SK-N-SH (cell line): Measurements from ENCODE around the gene PRKCH. TPM values are rescaled to one million over a fixed set of nuclear protein-coding genes. Genes with fewer than 3 reads are reported as not detected.

Experiments
- CTCF ChIA-PET: fragments of 300-600, 350-600 bp; formaldehyde crosslinking; extraction: SDS; loops from one replicate; lab custom pipeline; 2021; lab: Yijun Ruan, JAX
- POLR2A ChIA-PET: fragments of 350-600 bp; sonication (Branson Sonifier 250); formaldehyde crosslinking; extraction: SDS; loops from one replicate; lab custom pipeline; 2020; ENCODE audit warnings: antibody characterized with exemption, inconsistent platforms; lab: Yijun Ruan, JAX
- DNase-seq: peaks from one replicate; pipeline ENCODE4 v3.0.0; 2012
- H2AFZ ChIP-seq: fragments of 200-600 bp; sonication (generic); 2 replicates; pipeline ENCODE4 v1.8.1; 2016; ENCODE audit warnings: antibody characterized with exemption, mild to moderate bottlenecking, low read depth
- H3F3A ChIP-seq: fragments of 200-600 bp; sonication (generic); replicated peaks from 2 replicates; pipeline ENCODE3; 2016; ENCODE audit warnings: antibody characterized with exemption, mild to moderate bottlenecking; ENCODE audit not compliant: insufficient read depth
- H3K27ac ChIP-seq, 2 experiments: fragments of 200-500 bp in 1 of 2; fragments of 200-600 bp in 1 of 2; sonication (Bioruptor generic) in 1 of 2; sonication (generic), shearing (Covaris generic) in 1 of 2; 2 replicates each; pipeline versions ENCODE4 v1.5.1 to v1.6.1; 2014 to 2016; ENCODE audit warnings: low read depth in 2 of 2, inconsistent platforms in 1 of 2, low read length in 1 of 2, mild to moderate bottlenecking in 1 of 2, mixed read lengths in 1 of 2
- H3K27me3 ChIP-seq: fragments of 200-600 bp; sonication (generic), shearing (Covaris generic); 2 replicates; pipeline ENCODE4 v1.6.1; 2016; ENCODE audit warnings: mixed run types; ENCODE audit not compliant: insufficient read depth
- H3K36me3 ChIP-seq, 2 experiments: fragments of 200-500 bp in 1 of 2; fragments of 200-600 bp in 1 of 2; sonication (Bioruptor generic) in 1 of 2; sonication (generic) in 1 of 2; replicated peaks in 1 of 2; 2 replicates each; pipeline versions ENCODE3 to v1.5.1; 2014 to 2016; ENCODE audit warnings: low read length in 1 of 2, mild to moderate bottlenecking in 1 of 2; ENCODE audit not compliant: insufficient read depth in 2 of 2, control insufficient read depth in 1 of 2
- H3K4me1 ChIP-seq, 2 experiments: fragments of 200-500 bp in 1 of 2; fragments of 200-600 bp in 1 of 2; sonication (Bioruptor generic) in 1 of 2; sonication (generic), shearing (Covaris generic) in 1 of 2; 2 replicates each; pipeline versions ENCODE4 v1.5.1 to v1.6.1; 2014 to 2016; ENCODE audit warnings: low read depth in 1 of 2, low read length in 1 of 2, mixed run types in 1 of 2; ENCODE audit not compliant: insufficient read depth in 2 of 2, control insufficient read depth in 1 of 2
- H3K4me2 ChIP-seq: fragments of 200-600 bp; sonication (generic), shearing (Covaris generic); 2 replicates; pipeline ENCODE4 v1.6.1; 2017; ENCODE audit warnings: mixed run types
- H3K4me3 ChIP-seq, 2 experiments: fragments of 200-500 bp in 1 of 2; fragments of 200-600 bp in 1 of 2; sonication (Bioruptor generic) in 1 of 2; sonication (generic), shearing (Covaris generic) in 1 of 2; 2 replicates each; pipeline versions ENCODE4 v1.5.1 to v1.8.1; 2014 to 2016; ENCODE audit warnings: low read depth in 2 of 2, inconsistent platforms in 1 of 2, low read length in 1 of 2, mild to moderate bottlenecking in 1 of 2, mixed read lengths in 1 of 2, moderate library complexity in 1 of 2
- H3K79me2 ChIP-seq: fragments of 200-600 bp; sonication (generic); 2 replicates; pipeline ENCODE4 v1.8.1; 2017; ENCODE audit warnings: mild to moderate bottlenecking; ENCODE audit not compliant: insufficient read depth
- H3K9ac ChIP-seq: fragments of 200-600 bp; sonication (generic); 2 replicates; pipeline ENCODE4 v1.6.1; 2017; ENCODE audit warnings: mixed run types
- H3K9me2 ChIP-seq: fragments of 200-600 bp; sonication (generic); 2 replicates; pipeline ENCODE4 v1.6.1; 2017; ENCODE audit warnings: mixed run types
- H3K9me3 ChIP-seq: fragments of 200-600 bp; sonication (generic); 2 replicates; pipeline ENCODE4 v1.6.1; 2017; ENCODE audit warnings: mixed run types, mild to moderate bottlenecking, moderate library complexity
- H4K20me1 ChIP-seq: fragments of 200-600 bp; sonication (generic); 2 replicates; pipeline ENCODE4 v1.6.1; 2017; ENCODE audit warnings: mild to moderate bottlenecking, mixed run types; ENCODE audit not compliant: insufficient read depth
- CHD2 ChIP-seq: fragments of 150-350 bp; IDR thresholded peaks from 2 replicates; pipeline ENCODE4 v1.6.1; 2018; ENCODE audit warnings: low read length; ENCODE audit not compliant: partially characterized antibody
- ELF1 ChIP-seq: IDR thresholded peaks from 2 replicates; pipeline ENCODE4 v1.4.0; 2012
- EP300 ChIP-seq, 2 experiments: IDR thresholded peaks; 2 replicates each; pipeline versions ENCODE4 v1.4.0 to v1.6.1; 2012; ENCODE audit warnings: borderline replicate concordance in 1 of 2, low read depth in 1 of 2, low read length in 1 of 2
- EZH2phosphoT487 ChIP-seq: fragments of 200-600 bp; sonication (generic); IDR thresholded peaks from 2 replicates; pipeline ENCODE4 v1.6.1; 2017; ENCODE audit warnings: low read depth, mixed run types, mild to moderate bottlenecking, antibody characterized with exemption, moderate library complexity, borderline replicate concordance
- FOSL2 ChIP-seq: IDR thresholded peaks from 2 replicates; pipeline ENCODE4 v1.4.0; 2012; ENCODE audit warnings: low read depth, mild to moderate bottlenecking, moderate library complexity, borderline replicate concordance
- FOXM1 ChIP-seq: IDR thresholded peaks from 2 replicates; pipeline ENCODE4 v1.4.0; 2012; ENCODE audit warnings: low read depth, mild to moderate bottlenecking
- MEF2A ChIP-seq: IDR thresholded peaks from 2 replicates; pipeline ENCODE4 v1.4.0; 2012; ENCODE audit warnings: low read depth, borderline replicate concordance
- MXI1 ChIP-seq: IDR thresholded peaks from 2 replicates; pipeline ENCODE4 v1.6.1; 2012; ENCODE audit warnings: mild to moderate bottlenecking, low read depth, low read length, improper control_type of control experiment
- TEAD4 ChIP-seq: IDR thresholded peaks from 2 replicates; pipeline ENCODE4 v1.4.0; 2012; ENCODE audit warnings: mild to moderate bottlenecking, borderline replicate concordance; ENCODE audit not compliant: insufficient read depth
- USF2 ChIP-seq: fragments of 150-350 bp; IDR thresholded peaks from 2 replicates; pipeline ENCODE4 v1.6.1; 2017; ENCODE audit warnings: antibody characterized with exemption, low read length, low read depth, borderline replicate concordance
- ZBTB33 ChIP-seq: IDR thresholded peaks from 2 replicates; pipeline ENCODE4 v1.4.0; 2012; ENCODE audit warnings: low read depth, borderline replicate concordance
- WGBS: methylation state at CpG from one replicate; pipeline ENCODE4 v1.1.6; 2017; ENCODE audit warnings: low lambda C conversion rate; 5-methylcytosine and 5-hydroxymethylcytosine counted together
- polyA plus RNA-seq, 3 experiments: library from polyadenylated mRNA; depleted of rRNA; stranded (reverse); fragments of >200 nt; gene quantifications; 2 replicates each; pipeline ENCODE4 v1.2.3, GENCODE V29; 2012
- TF ChIP-seq, protein P1 (sequence below): fragments of 200-600 bp; sonication (generic); IDR thresholded peaks from 2 replicates; pipeline ENCODE4 v1.6.1; 2017; ENCODE audit warnings: antibody characterized with exemption, mild to moderate bottlenecking, moderate library complexity

Gene PRKCH
- polyA plus RNA-seq, 1 of the 3 experiments (the other 2 are of a cell fraction): 4.2 TPM

DNA sequence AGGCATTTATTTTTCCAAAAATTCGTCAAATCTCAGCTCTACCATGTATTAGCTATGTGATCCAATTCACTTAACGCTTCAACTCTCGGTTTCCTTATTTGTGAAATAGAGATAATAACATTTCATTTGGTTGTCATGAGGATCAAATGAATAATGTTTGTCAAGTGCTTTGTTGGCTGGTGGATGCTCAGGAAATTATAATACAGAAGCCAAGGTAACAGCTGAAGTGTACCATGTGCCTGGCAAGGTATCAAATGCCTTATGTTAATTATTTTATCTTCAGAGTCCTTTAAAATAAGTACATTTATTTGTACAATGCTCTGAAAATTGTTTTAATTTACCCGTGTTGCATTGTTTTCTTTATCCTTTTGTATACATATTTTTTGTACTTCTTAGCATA, 6.1 kb upstream of the PRKCH start:
- 21% methylated on average over 4 of the region's 4 CpGs for WGBS

More for the DNA sequence above, 6.1 kb upstream of the PRKCH start:
- ChIA-PET CTCF (interaction anchor here (1.2 kb wide), 1 partner anchor 62 kb away, joined by 3 read pairs; no protein-coding TSS in a partner anchor), POLR2A (no interaction called here)
- Histone ChIP-seq H3K79me2 (no peaks in the 10 kb centered on the region), H3K36me3 (no peaks in the 10 kb centered on the region), H3K4me1 (no peaks in the 10 kb centered on the region), H4K20me1 (no peaks in the 10 kb centered on the region), H3F3A (no peaks in the 10 kb centered on the region), H3K4me2 (no peak overlapping the region), H3K9ac (no peak overlapping the region), H3K9me2 (no peaks in the 10 kb centered on the region), H3K9me3 (no peaks in the 10 kb centered on the region), H3K4me3 (no peak overlapping the region), H3K27me3 (no peaks in the 10 kb centered on the region; the same call in 1 of the 2 replicates), H2AFZ (peak overlapping the region; percentile 23; the same call in 1 of the 2 replicates), H3K27ac (no peak overlapping the region)
- TF ChIP-seq CHD2 (no peak), ZBTB33 (no peak), USF2 (no peak), ELF1 (no peak), MXI1 (no peak), EP300 (IDR thresholded peaks at IDR 0.05; ENCODE audit: borderline replicate concordance in 1 of 2, low read depth in 1 of 2, low read length in 1 of 2) (no peak), TEAD4 (no peak), FOSL2 (no peak), FOXM1 (no peak), EZH2phosphoT487 (no peak), MEF2A (no peak)
- TF ChIP-seq, protein P1, sequence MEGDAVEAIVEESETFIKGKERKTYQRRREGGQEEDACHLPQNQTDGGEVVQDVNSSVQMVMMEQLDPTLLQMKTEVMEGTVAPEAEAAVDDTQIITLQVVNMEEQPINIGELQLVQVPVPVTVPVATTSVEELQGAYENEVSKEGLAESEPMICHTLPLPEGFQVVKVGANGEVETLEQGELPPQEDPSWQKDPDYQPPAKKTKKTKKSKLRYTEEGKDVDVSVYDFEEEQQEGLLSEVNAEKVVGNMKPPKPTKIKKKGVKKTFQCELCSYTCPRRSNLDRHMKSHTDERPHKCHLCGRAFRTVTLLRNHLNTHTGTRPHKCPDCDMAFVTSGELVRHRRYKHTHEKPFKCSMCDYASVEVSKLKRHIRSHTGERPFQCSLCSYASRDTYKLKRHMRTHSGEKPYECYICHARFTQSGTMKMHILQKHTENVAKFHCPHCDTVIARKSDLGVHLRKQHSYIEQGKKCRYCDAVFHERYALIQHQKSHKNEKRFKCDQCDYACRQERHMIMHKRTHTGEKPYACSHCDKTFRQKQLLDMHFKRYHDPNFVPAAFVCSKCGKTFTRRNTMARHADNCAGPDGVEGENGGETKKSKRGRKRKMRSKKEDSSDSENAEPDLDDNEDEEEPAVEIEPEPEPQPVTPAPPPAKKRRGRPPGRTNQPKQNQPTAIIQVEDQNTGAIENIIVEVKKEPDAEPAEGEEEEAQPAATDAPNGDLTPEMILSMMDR: no peak
- DNase-seq: no peak
